Measurements from ENCODE around the gene BMPR1B. TPM values are rescaled to one million over a fixed set of nuclear protein-coding genes. Genes with fewer than 3 reads are reported as not detected.

The BMPR1B gene
- polyA plus RNA-seq, 3 donors = 0.18 to 0.48 (median 0.34) TPM

DNA sequence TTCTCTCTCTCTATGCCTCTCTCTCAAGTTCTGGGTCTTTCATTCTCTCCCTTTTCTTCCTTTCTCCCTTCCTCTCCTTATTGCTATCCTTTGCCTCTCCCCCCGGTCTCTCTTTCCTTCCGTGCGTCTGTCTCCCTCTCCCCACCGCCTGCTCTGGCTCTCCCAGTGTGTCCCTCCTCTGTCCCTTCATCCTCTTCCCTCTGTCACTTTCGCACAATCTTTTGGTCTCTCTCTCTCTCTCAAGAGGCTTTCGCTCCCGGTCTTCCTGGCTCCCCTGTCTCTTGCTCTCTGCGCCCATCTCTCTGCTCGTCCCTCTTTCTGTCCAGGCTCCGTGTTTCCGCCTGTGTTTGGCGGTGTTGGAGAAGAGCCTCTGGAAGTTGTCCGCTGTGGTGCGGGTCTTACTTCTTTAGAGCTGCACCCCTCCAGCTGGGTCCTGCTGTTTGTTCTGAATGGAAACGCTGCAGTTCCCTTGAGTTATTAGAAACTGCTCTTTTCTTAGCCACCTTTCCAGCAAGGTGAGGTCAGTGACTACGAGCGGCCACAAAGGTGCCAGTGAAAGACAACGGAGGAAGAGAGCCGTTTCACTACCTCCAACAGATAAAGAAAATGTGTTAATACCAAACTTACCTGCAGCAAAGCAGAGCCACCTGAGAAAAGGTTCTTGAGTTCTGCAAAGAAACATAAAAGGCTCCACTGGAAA, 1.1 kb downstream of the BMPR1B start:
- no peak overlapping the region for H3K27ac ChIP-seq (ENCODE audit: low read depth, low read length)
- WGBS, 3 donors = 18 to 32% (median 31%) methylated on average over 19 of the region's 19 CpGs

DNA sequence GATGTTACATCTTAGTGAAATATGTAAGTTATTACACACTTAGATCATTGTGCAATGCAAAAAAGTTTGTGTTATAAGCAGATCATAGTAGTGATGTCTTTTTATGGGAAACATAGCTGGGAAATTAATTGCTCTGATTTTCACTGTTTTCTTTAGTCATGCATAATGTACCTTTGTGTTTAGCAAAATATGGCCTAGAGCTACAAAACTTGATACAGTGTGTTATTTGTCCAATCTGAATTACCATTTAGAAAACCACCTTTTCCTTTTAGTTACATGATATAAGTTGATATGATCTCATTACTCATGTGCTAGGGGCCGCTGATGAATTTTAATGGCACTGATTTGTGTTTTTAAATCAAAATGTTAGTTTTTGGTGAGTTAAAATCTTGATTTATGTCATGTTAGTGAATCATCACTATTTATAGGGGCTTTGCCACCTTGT, 2.0 kb downstream of the BMPR1B start:
- H3K27ac ChIP-seq (ENCODE audit: low read depth, low read length) = no peak overlapping the region
- 89 to 100% (median 93%) methylated on average over 1 of the region's 1 CpG for WGBS, 3 donors

DNA sequence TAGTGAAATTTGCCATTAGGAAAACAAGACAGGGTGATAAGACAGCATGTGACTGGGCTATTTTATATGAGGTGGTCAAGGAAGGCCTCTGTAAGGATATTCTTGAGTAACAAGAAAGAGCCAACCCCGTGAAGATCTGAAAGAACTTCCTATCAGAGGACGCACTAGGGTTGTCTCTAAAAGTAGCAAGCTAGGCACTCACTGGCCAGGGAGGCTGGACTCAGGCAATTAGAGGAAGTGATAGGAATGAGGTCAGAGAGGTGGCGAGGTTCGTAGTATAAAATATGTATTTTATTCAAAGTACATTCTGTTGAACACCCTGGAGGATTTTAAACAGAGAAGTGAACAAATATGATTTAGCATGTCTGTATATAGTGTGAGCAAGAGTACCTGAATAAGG, 4.6 kb downstream of the BMPR1B start:
- WGBS, 3 donors = 86 to 94% (median 92%) methylated on average over 4 of the region's 4 CpGs
- H3K27ac ChIP-seq (ENCODE audit: low read depth, low read length) = no peak overlapping the region

DNA sequence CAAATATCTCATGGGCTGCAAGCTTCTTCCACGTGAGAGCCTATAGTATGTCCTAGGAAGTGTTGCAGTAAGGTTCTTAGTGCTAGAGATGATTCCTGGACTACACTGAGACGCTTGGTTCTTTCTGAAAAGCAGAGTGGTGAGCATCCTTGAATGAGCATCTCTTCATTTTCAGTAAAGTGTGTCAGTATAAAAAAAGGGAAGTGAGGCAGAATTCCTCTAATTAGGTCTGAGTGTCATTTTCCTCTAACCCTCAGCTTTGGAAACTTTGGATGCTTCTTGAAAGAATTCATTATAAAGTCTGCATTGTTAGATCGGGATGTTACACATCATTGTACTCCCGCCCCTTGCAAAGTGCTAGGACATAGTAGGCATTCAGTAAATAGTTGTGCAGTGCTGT, 5.2 kb downstream of the BMPR1B start:
- WGBS, 3 donors = 80 to 85% (median 80%) methylated on average over 4 of the region's 4 CpGs
- no peak overlapping the region for H3K27ac ChIP-seq (ENCODE audit: low read depth, low read length)

DNA sequence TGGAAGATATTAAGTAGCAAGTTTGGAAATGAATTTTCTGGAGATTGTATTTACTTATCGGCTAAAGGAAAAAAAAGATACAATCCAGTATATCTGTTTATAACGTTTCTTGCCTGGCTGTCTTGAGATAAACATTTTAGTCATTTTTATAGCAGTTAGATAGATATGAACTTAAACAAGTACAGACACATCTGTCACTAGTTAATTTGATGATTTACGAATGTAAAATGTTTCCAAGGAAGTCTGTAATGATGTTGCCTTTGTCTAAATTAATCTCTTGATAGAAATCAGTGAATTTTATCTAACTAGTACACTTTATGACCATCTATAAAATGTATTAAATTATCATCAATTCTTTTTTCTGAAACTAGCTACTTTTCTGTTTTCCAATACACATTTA, 5.7 kb downstream of the BMPR1B start:
- H3K27ac ChIP-seq (ENCODE audit: low read depth, low read length) = no peak overlapping the region
- 58 to 68% (median 58%) methylated on average over 3 of the region's 3 CpGs for WGBS, 3 donors

DNA sequence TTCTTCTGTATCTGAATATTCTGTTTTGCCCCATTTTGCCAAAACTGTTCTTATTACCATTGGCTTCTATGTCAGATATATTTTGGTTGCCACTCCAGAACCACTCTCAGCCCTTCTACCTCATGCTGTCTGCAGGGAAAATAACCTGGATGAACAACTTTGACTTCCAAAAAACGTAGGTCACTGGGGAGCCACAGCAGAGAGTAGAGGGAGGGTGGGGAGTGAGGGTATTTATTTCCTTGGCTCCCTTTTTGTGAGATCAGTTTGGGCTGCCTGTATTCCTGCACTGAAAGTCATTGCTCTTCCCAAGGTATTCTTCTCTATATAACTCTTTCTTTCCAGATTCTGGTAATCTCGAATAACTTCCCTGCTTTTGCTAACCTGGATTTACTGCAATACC, 6.3 kb downstream of the BMPR1B start:
- WGBS, 3 donors = 70 to 73% (median 70%) methylated on average over 2 of the region's 2 CpGs
- no peak overlapping the region for H3K27ac ChIP-seq (ENCODE audit: low read depth, low read length)

DNA sequence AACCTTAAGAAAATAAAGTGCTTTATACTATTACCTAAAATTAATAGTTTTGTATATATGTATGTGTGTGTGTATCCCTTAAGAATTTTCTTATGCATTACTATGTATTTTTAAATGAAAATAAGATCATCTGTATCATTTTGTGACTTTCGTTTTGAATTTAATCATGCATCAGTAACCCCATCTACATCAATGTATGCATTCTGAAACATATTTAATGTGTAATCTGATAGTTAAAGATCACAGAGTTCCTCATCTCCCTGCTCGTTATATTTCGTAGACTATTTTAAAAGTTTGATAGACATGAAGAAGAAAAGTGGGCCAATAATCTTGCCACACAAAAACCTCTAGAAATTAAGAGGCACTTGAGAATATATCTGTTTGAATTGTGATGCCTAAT, 7.4 kb downstream of the BMPR1B start:
- H3K27ac ChIP-seq (ENCODE audit: low read depth, low read length) = no peak overlapping the region
- WGBS, 3 donors = 72 to 87% (median 84%) methylated on average over 3 of the region's 3 CpGs

DNA sequence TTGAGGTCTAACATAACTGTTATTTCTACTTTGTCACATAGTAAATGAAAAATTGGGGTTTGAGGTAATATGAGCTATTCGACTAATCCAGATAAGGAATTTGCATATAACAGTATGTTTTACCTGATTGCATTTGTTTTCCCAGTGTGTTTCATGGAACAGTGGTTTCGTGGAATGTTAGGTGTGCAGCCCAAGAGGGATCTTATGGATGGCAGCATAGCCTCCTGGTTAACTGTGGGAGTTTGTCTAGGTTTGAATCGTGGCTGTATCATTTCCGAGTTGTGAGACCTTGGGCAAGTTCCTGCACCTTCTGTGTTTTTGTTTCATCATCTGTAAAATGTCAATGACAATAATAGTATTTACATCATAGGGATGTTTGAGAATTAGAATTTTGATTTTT, 7.9 kb downstream of the BMPR1B start:
- H3K27ac ChIP-seq (ENCODE audit: low read depth, low read length) = no peak overlapping the region
- 58 to 61% (median 61%) methylated on average over 4 of the region's 4 CpGs for WGBS, 3 donors

DNA sequence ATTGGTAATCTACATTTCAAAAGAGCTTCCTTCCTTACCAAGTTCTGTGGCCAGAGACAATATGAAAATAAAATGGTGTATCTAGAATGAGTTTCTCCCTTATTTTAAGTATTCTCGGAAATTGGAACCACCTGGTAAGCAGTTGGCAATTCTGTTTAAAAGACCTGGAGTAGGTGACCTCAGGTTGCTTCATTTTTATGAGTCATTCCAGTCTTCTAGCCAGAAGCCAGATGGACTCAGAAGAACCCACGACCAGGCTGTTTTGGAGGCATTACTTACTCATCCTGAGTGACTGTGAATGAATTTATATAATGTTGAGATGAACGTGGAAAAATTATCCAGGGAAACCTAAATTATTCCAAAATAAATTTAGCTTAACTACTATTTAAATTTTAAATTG, 9.1 kb downstream of the BMPR1B start:
- 72 to 73% (median 73%) methylated on average over 3 of the region's 3 CpGs for WGBS, 3 donors
- H3K27ac ChIP-seq (ENCODE audit: low read depth, low read length) = no peak overlapping the region

DNA sequence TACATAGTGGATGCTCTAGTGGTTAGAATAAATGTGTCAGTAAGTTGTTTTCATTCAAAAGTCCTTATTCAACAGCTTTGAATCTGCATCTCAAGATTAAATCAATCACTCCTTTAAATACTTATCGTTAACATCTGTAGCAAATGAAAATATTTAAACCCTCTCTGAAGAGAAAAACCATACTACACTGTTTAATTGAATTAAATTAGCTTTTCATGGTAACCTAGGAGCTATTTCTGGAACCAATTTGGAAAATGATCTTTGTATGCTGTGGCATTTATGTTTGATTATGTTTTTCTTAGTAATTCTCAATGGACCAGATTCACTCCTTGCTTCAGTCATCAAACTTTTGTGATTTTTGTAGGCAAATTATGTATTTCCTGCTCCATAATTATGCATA, 9.7 kb downstream of the BMPR1B start:
- no peak overlapping the region for H3K27ac ChIP-seq (ENCODE audit: low read depth, low read length)
- WGBS, 3 donors = 82 to 95% (median 89%) methylated on average over 1 of the region's 1 CpG

DNA sequence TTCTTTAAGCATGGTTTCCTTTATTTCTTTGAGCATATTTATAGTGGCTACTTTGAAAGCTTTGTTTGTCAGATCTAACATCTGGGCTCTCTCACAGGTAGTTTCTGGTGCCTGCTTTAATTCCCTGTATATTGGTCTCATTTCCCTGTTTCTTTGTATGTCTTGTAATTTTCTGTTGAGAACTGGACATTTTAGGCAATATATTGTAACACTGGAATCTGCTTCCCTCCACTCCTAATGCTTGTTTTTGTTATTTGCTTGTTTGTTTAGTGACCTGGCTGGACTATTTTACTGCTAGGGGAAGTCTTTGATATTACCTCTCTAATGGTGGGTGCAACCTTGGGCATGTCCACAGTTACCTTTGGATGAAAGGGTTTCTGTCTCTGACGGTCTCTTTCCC, 25.0 kb downstream of the BMPR1B start:
- no peak overlapping the region for H3K27ac ChIP-seq (ENCODE audit: low read depth, low read length)
- 0 to 55% (median 32%) methylated on average over 1 of the region's 1 CpG for WGBS, 3 donors

DNA sequence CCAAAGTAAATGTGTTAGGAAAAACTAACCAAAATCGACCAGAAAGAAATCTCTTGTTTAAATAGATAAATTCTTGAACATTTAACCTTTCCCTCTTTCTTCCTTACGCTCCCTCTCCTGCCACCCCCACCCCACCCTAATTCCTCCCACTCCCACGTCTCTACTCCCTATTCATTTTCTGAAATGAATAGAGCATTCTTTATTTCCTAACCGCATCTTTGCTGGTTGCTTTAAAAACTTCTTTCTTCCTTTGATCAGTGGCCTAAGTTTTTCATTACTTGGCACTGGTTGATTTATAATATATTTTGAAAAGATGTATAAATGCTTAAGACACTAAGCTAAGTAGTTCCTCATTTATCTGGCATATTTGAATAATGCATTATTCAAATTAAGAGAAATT, 33.9 kb downstream of the BMPR1B start:
- 61 to 68% (median 66%) methylated on average over 4 of the region's 4 CpGs for WGBS, 3 donors
- no peak overlapping the region for H3K27ac ChIP-seq (ENCODE audit: low read depth, low read length)

DNA sequence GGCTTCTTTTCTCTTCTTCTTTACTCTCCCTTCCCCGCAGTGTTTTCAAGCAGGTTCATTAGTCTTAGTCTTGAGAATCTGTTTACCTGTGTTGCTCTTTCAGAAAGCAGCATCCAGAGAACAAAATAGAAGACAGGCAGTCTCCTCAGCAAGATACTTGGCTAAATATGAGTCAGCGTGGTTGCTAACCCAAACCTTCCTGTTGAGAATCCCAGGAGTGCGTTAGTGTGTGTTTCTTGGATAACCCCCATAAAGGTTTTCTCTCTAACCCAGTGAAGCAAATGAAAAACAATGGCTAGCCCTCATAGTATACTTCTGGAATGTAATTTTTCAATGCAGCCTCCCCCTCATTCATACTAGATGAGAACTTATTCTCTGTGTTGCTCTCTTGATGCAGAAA, 41.1 kb downstream of the BMPR1B start:
- no peak overlapping the region for H3K27ac ChIP-seq (ENCODE audit: low read depth, low read length)
- WGBS, 3 donors = 67 to 80% (median 77%) methylated on average over 3 of the region's 3 CpGs

DNA sequence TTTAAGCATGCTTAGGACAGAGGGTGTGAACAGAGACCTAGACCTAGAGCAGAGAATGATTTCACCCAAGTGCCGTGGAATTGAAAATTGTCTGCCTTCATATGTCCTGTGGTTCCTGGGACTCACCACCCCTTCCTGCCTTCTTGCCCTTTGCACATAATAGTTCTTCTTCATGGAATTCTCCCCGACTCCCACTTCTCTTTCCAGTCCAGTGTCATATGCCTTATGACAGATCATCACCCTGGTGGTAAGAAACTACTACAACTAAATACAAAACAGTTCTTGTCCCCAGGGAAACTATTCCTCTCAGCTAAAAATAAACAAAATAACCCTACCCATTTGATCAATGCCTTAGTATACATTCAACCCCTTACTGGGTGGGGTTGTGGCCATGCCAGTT, 43.3 kb downstream of the BMPR1B start:
- WGBS, 3 donors = 79 to 84% (median 79%) methylated on average over 2 of the region's 2 CpGs

DNA sequence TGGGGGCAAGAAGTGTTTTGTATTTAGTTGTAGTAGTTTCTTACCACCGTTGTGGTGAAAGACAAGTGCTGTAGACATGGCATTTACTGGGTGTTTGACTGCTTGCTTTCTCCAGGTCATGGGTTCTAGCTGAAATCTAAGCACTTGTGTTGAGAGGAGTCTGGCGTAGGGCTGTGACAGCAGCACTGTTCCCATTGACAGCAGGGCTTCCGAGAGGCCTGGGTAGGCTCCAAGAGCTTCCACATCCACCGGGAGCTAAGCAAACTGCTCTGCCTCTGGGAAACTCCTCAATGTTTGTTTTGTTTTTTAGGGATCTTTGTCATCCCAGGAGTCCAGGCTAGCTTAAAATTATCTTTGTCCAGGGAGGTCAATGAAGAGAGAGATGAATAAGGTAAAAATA, 44.3 kb downstream of the BMPR1B start:
- no peak overlapping the region for H3K27ac ChIP-seq (ENCODE audit: low read depth, low read length)
- WGBS, 3 donors = 64 to 73% (median 69%) methylated on average over 4 of the region's 4 CpGs

More for the DNA sequence above, 43.3 kb downstream of the BMPR1B start:
- no peak overlapping the region for H3K27ac ChIP-seq (ENCODE audit: low read depth, low read length)

DNA sequence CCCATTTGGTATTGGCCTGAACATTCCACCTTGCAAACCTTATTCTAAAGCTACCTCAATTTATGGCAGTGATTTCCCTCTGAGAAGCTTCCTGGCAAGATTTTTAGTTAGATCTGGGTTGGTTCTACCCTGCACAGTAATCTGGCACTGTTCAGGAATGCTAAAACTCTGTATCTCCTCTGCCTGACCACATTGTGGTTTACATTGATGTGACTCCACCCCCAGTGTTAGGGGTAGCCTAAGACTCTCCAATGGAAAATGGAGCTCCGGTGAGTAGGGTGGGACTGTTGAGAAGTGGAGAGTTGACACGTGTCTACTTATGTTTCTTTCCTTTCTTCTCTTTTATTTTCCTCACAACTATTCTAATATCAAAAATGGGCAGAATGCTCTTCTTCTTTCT, 45.4 kb downstream of the BMPR1B start:
- WGBS, 3 donors = 69 to 84% (median 71%) methylated on average over 2 of the region's 2 CpGs
- no peak overlapping the region for H3K27ac ChIP-seq (ENCODE audit: low read depth, low read length)

DNA sequence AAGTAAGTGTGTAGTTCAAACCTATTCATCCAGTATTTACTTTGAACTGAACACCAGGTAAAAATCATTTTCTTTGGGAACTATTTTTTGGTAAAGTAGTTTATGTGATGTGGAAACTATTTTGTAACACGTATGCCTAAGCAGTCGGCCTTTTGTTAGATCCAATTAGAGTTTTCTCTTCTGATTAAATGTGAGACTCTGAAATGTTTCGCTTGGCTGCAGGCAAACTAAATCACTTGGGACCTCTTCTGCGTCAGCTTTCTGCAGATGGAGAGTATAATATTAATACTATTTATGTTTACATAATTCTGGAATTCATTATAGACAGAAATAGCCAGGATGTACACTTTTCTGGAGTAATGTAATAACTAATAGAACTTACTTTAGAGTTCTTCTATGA, 46.9 kb downstream of the BMPR1B start:
- 70 to 77% (median 72%) methylated on average over 4 of the region's 4 CpGs for WGBS, 3 donors
- H3K27ac ChIP-seq (ENCODE audit: low read depth, low read length) = no peak overlapping the region

DNA sequence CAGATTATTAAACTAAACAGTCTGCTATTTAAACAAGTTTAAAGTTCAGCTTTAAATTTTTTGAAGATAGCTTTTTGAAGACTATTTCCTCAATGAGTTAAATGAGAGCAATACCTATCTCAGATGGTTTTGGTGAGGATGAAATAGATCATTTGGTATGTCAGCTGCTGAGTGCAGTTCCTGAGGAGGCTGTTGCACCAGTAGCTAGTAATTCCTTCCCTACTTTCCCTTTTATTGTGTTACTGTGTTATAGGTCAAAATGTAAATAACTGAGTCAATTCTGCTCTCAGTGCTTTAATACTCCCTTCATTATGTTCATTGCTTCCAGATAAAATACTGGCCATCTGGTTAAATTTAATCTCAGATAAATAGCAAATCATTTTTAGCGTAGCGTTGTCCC, 48.6 kb downstream of the BMPR1B start:
- 83 to 97% (median 92%) methylated on average over 2 of the region's 2 CpGs for WGBS, 3 donors
- H3K27ac ChIP-seq (ENCODE audit: low read depth, low read length) = no peak overlapping the region

DNA sequence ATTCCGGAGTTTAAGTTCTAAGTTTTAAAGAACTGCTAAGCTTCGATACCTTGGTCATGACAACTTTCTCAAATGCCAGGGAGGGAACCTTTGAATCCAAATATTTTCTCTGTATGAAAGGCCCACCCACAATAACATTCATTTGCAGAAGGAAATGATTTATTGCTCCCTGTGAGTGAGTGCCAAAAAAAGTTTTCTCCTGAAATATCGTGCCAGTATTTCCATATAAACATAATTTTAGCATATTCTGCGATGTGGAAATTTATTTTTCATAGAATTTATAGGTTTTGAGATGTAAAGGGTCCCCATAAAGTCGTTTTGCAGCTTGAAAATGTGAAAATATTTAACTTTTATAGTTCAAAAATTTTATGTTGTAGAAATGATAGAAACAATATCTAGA, 53.9 kb downstream of the BMPR1B start:
- 42 to 64% (median 49%) methylated on average over 5 of the region's 5 CpGs for WGBS, 3 donors

DNA sequence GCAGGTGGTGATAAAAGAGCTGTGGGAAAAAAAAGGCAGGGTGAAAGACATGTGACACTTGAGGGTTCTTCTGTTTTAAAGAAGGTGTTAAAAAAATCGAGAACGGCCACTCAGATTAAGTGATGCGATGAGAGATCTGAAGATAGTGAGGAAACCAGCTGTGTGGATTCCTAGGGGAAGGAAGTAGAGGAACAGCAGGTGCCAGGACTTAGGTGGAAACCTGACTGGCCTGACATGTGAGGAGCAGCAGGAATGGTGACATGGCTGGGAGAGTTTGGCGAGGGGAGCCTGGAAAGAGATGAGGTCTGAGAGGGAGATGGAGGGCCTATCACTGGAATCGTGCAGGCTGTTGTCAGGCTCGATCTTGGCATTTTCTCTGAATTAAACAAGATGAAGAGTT, 55.5 kb downstream of the BMPR1B start:
- 82 to 90% (median 87%) methylated on average over 6 of the region's 6 CpGs for WGBS, 3 donors
- no peak overlapping the region for H3K27ac ChIP-seq (ENCODE audit: low read depth, low read length)

More for the DNA sequence above, 53.9 kb downstream of the BMPR1B start:
- H3K27ac ChIP-seq (ENCODE audit: low read depth, low read length) = no peak overlapping the region

DNA sequence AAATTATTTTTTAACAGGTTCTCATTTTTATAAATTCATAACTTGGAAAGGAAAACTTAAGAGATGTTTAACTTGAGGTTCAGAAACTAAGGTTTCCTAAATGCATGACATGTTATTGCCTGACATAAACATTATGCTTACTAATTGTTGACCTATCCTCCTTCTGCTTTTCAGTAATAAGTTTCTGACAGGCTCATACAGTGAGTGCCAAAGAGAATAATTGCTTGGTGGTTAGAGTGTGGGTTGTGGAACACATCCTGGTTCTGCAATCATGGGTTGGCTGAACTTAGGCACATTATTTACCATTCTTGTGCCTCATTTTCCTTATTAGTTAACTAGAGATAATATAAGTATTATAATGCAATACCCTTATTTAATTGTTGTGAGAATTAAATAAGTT, 56.5 kb downstream of the BMPR1B start:
- H3K27ac ChIP-seq (ENCODE audit: low read depth, low read length) = no peak overlapping the region

Measured in adipose tissue (tissue), 3 donors.